Limb (tissue), 2 donors: ENCODE data around the gene TFDP1.
A peak's percentile ranks its signal among the peaks of the same experiment; 100 is the strongest.

Experiments used
- DNase-seq, 2 donors: peaks; one replicate each; pipeline ENCODE4 v3.0.0-alpha.2; 2016; ENCODE audit errors: extremely low spot score in 2 of 2

TFDP1 gene

DNA sequence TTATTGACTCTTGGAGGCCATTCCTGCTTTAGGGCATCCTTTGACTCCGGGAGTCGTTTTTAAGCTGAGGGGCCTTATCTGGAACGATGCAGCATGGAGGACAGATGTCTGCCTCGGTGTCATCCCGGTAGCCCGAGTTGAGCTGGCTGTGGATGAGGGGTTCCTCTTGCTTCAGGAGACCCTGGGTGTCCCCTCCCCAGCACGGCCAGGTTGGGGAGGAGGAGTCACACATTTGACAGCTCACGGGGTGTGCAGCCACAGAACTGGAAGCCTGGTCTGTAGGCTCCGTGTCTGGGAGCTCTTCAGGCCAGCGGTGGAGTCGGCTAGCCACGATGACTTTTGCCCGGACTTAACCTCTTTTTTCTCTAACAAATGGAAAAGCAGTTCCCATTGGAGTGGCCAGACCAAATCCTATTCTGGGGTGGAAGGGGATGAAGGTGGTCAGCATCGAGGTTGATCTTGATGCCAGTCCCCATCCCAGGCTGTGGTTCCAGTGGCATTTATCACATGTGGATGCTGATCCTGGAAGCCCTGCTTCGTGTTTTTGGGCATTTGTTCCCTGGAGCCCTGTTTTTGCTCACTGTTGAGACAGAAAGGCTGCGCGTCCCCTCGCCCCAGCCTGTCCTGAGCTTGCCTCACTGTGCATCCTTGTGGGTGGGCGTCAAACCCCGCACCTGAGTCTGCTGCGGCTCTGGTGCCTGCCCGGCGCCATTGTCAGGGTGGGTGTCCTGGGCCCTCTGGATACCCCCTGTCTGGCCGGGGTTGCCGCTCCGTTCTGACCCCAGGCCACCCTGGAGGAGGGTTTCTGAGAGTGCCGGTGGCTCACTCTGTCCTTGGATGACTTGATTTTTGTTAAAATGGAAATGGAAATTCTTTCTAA, 12.0 kb downstream of the TFDP1 start:
- DNase-seq, result peak in 1 of 2 donors; percentile 12

DNA sequence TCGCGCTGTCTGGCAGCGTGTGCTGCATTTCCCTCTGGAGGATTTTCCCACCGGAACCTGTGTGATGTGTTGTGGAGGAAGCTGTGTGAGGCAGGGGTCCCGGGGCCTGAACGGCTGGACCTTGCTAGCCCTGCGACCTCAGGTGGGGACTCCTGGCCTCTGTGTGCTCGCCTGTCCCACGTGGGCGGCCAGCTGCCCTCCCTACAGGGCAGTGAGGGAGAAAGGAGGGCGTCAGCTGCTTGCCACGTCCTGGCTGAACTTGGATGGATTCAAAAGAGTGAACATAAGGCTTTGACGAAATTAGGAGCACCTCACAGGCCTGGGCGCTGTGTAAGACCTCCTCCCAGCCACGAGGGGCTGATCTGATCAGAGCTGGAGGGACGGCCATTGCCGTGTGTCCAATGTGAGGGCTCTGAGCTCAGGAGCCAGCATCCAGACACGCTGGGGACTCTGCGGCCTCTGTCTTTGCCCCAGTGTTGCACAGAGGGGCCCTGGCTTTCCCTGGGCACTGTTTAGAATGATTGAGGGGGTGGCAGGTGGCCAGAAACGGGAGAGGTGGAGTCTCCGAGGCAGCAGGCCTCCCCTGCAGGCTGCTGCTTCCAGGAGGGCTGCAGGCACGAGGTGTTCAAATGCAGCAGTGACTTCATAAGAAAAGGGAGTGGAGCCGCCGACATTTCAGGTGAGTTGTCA, 13.0 kb downstream of the TFDP1 start:
- DNase-seq, result no peak

DNA sequence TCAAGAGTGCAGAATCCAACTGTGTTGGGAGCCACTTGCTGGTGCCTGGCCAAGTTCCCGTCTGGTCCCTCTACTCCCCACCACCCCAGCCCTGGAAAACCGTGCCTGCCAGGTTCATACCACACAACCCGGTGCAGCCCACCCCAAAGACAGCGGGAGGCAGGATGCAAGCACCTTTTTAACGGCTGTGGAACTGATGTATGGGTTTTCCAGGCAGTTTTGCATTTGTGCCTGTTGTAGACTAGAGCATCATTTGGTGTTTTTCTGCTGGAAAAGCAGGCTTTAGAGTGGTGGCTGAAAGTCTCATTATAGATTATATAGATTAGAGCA, 13.5 kb downstream of the TFDP1 start:
- no peak for DNase-seq

DNA sequence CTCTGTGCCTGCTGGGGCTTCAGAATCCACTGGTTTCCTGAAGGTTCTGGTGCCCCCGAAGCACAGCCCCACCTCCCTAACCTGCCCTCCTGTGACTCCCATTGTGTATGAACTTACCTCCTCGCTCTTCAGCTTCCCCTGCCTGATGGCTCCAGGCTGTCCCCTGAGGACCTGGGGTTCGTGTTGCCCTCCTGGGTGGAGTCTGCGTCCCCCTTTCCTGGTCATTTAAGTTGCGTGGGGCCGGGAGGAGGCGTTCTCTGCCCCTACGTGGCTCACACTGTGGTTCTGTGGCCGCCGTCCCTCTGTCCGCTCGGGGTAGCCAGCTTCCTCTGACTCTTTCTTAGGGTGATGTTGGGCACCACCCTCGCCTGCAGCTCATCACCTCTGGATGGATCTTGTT, 13.9 kb downstream of the TFDP1 start:
- no peak for DNase-seq

DNA sequence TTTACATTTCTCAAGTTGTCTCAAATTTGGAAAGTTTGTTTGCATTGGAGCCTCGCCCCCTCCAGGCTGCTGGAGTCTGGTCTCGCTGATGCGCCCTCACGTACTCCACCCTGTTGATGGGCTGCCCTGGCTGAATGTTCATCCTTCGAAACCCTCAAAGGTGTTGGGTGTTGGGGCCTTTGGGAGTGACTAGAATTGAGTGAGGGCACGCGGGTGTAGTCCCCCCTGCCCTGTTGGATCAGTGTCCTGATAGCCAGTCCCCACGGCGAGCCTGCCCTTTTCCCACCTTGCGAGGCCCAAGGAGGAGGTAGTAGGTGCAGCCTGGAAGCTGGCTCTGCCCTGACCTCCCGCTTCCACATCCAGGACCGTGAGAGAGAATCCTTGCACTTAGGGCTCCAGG, 14.8 kb downstream of the TFDP1 start:
- DNase-seq, result no peak

DNA sequence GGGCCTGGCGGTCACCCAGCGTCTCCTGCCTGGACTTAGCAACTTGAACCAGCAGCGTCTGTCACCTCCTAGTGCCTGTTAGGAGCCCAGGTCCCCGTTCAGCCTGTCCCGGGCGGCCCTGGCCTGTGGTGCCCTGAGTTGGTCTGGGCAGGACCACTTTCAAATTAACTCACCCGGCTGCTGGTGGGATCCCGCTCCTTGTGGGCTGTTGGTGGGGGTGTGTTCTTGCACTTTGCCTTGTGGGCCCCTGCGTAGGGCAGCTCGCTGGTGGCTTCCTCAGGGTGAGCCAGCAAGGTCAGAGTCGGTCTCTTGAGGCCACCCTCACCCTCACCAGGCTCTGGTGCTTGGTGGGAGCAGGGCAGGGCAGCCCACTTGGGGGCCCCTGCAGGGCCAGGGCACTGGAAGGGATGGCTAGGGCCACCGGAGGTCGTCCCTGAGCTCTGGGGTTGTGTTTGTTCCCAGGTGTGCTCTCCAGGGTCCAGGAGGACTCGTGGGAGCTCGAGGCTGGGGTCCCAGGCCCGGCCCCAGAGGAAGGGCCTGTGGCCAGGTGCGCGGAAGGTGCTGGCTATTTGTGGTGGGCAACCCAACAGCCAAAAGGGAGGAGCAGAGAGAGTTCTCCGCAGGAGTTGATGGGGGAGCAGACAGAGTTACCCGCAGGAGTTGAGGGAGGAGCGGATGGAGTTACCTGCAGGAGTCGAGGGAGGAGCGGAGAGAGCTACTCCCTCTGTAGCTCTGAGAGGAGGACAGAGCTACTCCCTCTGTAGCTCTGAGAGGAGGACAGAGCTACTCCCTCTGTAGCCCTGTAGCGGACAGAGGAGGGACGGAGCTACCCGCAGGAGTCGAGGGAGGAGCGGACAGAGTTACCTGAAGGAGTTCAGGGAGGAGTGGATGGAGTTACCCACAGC, 16.9 kb downstream of the TFDP1 start:
- DNase-seq, result no peak

DNA sequence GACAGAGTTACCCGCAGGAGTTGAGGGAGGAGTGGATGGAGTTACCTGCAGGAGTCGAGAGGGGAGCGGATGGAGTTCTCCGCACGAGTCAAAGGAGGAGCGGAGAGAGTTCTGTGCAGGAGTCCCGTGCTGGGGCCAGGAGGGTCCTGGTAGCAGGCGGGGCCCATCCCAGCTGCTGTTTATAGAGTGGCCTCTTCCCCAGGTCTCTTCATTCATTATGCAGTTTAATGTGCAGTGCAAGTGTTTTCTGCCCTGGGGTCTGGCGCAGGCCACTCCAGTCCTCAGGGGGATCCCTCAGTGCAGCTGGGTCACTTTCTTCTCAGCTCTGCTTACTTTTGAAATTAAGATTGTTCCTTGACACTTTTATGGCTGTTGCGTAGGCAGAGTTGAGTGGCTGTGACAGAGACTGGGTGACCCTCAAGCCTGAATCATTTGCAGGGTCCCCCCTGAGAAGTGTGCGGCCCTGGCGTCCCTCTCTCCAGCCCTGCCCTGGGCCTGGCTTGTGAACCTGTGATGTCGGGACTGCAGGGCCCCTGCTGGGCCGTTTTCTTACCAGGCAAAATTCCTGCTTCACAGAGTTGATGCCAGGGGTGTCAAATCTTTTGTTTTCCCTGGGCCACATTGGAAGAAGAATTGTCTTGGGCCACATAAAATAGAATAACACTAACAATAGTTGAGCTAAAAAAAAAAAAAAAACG, 17.9 kb downstream of the TFDP1 start:
- no peak for DNase-seq

DNA sequence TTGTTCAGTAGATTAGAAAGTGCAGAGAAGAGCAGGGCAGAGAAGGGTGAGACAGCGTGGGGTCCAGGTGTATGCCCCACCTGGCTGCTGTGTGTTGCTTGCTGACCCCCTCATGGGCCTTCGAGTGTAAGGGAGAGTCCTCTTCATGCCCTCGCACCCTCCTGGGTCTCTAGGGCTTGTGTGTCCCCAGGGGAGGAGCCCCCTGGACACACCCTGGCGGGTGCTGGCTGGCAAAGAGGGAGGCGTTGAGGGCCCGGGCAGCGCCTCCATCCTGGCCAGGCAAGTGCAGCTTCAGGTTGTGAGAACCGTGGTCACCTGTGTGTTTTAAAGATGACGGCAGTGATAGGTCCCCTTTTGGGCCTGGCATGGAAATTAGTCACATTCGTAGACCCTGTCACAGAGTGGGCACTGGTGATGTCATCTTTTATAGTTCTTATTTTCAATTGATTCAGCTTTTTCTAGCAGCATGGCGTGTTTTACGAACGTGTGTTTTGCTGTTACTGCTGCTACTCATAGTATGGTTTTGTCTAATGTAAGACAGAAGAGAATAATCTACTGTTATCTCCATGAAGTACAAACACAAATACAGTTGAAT, 18.7 kb downstream of the TFDP1 start:
- DNase-seq, result no peak

DNA sequence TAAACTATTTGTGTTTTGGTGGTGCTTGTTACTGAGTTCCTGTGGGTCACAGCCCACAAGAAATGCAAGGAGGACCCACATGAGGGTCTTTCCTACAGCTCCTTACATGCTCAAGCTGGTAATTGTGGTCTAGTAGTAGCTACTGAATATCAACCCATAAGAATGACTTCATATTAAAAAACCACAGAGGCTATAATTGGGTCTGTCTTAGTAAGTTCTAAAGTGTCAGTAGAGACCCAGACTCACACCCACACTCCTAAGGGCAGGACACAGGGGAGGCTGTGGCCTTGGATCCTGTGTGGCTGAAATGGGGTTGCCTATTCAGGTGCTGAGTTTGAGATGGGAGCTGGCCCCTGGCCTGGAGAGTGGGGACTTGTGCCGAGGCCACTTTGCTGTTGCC, 19.6 kb downstream of the TFDP1 start:
- no peak for DNase-seq

DNA sequence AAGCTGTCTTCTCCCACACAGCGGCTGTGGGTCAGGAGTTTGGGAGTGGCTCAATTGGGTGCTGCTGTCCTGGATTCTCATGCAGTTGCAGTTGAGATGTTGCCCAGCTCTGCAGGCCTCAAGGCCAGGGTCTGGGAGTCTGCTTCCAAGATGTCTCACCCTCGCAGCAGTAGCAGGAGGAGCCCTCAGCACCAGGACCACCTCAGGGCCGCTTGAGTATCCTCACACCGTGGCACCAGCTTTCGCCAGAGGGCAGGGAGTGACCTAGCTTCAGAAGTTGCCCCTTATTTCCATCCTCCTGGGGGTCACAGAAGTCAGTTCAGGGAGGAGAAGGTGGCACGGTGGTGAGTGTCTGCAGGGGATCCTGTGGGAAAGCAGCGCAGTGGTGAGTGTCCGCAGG, 20.9 kb downstream of the TFDP1 start:
- DNase-seq, result no peak

DNA sequence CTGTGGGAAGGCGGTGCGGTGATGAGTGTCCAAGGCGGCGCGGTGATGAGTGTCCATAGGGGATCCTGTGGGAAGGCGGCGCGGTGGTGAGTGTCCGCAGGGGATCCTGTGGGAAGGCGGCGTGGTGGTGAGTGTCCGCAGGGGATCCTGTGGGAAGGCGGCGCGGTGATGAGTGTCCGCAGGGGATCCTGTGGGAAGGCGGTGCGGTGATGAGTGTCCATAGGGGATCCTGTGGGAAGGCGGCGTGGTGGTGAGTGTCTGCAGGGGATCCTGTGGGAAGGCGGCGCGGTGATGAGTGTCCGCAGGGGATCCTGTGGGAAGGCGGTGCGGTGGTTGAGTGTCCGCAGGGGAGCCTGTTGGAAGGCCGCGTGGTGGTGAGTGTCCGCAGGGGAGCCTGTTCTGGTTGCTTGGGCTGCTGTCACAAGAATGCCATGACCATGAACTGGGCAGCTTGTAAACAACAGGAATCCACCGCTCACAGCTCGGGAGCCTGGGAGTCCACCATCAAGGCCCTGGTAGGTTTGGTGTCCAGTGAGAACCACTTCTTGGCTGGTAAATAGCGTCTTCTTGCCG, 21.4 kb downstream of the TFDP1 start:
- DNase-seq, result no peak

DNA sequence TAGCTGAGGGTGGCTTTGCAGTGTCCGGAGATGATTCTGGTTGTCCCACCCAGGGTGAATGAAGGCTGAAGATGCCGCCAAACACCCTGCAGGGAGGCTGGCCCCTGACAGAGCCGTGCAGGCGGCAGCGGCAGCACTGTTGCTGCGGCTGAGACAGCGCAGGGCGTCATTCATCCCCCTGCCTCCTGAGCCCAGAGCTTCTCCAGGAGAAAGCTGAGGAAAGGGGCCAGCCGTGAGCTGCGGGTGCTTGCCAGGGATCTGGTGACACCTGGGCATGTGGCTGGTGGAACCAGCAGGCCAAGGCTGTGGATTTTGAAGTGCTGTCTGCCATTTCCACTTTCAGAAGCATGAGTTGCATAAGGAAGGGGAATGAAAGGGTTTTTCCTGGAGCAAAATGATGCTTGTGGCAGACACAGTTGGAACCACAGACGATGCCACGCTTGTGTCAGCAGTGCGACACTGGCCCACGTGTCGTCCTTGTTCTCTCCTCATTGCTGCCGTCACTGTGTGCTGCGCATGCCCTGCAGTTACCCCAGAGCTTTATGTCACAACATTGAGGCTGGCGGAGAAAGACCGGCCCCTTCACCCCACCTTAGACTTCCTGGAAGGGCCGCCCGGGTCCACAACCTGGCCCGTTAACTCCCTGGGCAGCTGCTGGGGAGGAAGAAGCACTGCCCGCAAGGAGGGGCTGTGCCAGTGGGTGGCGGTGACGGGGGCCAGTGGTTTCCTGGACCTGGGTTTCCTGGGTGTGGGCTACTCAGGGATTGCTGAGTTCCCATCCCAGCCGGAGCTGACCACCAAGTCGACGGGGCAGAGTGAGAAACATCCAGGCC, 22.7 kb downstream of the TFDP1 start:
- no peak for DNase-seq

DNA sequence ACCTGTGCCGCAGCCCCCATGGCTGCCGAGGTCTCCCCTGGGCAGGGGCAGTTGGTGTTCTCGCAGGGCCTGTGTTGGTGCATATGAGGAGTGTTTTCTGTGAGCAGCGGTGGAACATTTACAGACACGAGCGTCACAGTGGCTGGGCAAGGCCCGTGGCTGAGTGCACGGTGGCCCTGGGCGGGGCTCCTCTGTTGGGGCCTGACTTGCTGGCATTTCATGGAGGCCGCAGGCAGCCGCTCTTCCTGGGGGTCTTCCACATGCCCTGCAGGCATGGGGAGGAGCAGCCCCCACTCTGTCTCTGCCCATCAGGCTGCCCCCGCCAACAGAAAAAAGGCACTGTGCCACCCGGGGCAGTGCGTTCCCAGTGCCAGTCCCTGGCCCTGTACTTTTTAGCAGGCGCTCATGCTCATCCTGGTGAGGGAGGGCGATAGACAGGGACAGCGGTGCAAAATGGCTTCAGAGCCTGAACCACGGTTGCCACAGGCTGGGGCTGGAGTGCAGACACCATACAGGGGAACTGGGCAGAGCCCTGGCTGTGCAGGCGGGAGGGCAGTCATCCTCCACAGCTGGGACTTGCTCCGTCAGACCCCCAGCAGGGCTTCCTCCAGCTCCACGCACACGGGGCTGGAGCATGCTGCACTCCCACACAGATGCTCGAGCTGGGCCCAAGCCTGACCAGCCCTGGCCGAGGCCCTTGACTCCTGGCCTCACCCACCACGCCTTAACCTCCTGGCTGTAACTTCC, 23.5 kb downstream of the TFDP1 start:
- no peak for DNase-seq

DNA sequence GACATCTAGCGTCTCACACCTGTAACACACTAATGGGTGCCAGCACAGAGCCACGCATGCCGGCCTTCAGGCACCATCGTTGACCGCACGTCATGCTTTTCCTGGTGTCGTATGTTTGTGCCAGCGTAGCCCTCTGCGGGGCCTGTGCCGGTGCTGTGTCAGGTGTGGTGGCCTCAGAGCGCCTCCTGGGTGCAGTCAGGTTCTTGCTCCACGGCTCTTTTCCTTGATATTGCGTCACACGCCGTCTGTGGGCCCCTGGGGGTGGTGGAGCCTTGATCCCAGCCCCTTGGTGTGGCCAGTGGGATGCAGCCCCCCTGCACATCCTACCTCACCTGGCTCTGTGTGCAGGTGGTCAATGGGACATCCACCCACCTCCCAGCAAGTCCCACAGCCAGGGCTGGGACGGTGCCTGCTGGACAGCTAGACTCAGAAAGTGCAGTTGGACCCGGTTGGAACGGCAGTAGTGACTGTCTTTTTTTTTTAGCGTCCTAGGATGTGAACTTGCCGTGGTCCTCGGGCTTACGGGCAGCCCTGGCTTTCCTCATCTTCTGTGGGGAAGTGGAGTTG, 24.5 kb downstream of the TFDP1 start:
- no peak for DNase-seq

DNA sequence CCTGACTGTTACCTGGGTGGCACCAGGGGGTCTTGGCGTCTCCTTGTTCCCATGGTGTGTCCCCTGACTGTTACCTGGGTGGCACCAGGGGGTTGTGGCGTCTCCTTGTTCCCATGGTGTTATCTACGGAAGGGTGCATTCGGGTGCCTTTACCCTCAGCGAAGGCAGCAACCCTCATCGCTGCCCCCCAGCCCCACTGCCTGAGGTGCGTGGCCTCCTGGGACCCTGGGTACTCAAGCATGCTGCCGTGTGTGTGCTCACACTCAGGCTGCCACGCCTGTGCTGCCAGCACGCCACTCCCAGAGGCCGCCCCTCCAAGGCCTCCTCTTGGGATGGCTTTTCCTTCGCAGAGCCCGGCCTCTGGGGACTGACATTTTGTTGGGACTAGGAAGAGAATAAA, 25.1 kb downstream of the TFDP1 start:
- no peak for DNase-seq

DNA sequence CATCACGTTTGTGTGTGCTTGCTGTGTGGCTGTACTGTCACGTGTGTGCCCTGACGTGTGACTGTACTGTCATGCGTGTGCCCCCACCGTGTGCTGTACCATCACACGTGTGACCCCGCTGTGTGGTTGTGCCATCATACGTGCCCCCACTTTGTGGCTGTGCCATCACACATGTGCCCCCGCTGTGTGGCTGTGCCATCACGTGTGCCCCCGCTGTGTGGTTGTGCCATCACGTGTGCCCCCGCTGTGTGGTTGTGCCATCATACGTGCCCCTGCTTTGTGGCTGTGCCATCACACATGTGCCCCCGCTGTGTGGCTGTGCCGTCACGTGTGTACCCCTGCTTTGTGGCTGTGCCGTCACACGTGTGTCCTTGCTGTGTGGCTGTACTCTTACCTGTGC, 25.7 kb downstream of the TFDP1 start:
- DNase-seq, result no peak

DNA sequence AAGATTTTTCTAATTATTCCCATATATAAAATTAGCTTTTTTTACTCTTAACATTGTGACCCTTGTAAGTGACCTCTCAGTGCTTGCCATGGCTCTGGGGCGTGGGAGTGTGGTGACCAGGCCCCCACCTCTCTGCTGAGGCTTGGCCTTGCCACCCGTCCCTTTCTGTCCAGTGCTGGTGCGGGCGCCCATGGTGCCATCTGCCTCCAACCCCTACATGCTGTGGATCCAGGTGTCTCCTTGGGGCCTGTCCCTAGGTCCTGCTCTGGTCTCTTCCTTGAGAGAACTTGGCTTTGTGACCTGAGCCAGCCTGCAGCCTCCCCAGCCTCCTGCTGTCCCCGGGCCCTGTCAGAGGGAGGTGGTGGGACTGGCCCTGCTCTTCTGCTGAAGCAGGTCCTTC, 27.4 kb downstream of the TFDP1 start:
- no peak for DNase-seq

DNA sequence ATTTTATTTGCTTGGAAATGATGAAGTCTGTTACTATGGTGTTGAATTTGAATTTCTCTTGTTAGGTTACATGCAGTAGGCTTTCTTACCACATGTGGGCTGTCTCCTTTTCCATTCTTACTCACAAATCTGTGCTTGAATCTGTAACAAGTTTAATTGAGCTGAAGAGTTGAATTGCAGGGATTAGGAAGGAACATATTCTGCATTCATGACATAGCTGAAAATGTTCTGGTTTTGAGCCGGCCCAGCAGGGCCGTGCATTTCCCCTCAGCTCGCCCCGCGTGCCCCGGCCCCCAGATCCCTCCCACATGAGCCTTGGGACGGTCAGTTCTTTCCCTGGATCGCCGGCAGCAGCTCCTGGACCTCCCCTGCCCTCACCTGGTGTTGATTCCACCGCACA, 28.1 kb downstream of the TFDP1 start:
- DNase-seq, result no peak
